CD4-positive, alpha-beta memory T cell (primary cell): ENCODE measurements around the gene RING1. TPM values are rescaled to one million over a fixed set of nuclear protein-coding genes. Genes with fewer than 3 reads are reported as not detected.
A peak's percentile ranks its signal among the peaks of the same experiment; 100 is the strongest.

Experiments
- CTCF ChIA-PET: fragments of 350-600 bp; sonication (Branson Sonifier 250); formaldehyde crosslinking; loops from one replicate; lab custom pipeline; 2021; ENCODE audit warnings: inconsistent platforms; ENCODE audit not compliant: partially characterized antibody; lab: Charles Lee
- POLR2A ChIA-PET: fragments of 350-600 bp; sonication (Branson Sonifier 250); formaldehyde crosslinking; loops from one replicate; lab custom pipeline; 2021; ENCODE audit not compliant: partially characterized antibody; lab: Charles Lee
- DNase-seq, 5 donors: peaks; one replicate each; pipeline versions ENCODE4 v3.0.0 to v3.0.0-alpha.2; 2020 to 2022; ENCODE audit warnings: mixed read lengths in 1 of 5
- H3K27ac ChIP-seq: one replicate; pipeline ENCODE4 v1.7.0; 2013; ENCODE audit warnings: low read depth, low read length
- H3K27me3 ChIP-seq: 2 replicates; pipeline ENCODE4 v1.7.0; 2013; ENCODE audit warnings: mild to moderate bottlenecking, low read length, moderate library complexity; ENCODE audit not compliant: insufficient read depth
- H3K36me3 ChIP-seq: 2 replicates; pipeline ENCODE4 v1.7.0; 2013; ENCODE audit warnings: mild to moderate bottlenecking, low read length, moderate library complexity; ENCODE audit not compliant: insufficient read depth
- H3K4me1 ChIP-seq: 2 replicates; pipeline ENCODE4 v1.7.0; 2013; ENCODE audit warnings: mild to moderate bottlenecking, low read length, moderate library complexity; ENCODE audit not compliant: insufficient read depth
- H3K4me3 ChIP-seq, 2 donors: one replicate each; pipeline ENCODE4 v1.7.0; 2013; ENCODE audit warnings: low read length in 2 of 2, mild to moderate bottlenecking in 1 of 2
- H3K9me3 ChIP-seq, 2 donors: one replicate each; pipeline ENCODE4 v1.7.0; 2013; ENCODE audit warnings: low read length in 2 of 2, control low read depth in 1 of 2; ENCODE audit not compliant: control insufficient read depth in 1 of 2
- H3K27ac Mint-ChIP-seq, 7 donors: one replicate each; pipeline ENCODE4 v1.8.0; 2020 to 2021; ENCODE audit warnings: mixed read lengths in 7 of 7, mild to moderate bottlenecking in 6 of 7, inconsistent platforms in 3 of 7, moderate library complexity in 3 of 7
- H3K27me3 Mint-ChIP-seq, 2 donors: one replicate each; pipeline ENCODE4 v1.8.0; 2020 to 2021; ENCODE audit warnings: mixed read lengths in 2 of 2
- H3K36me3 Mint-ChIP-seq, 2 donors: one replicate each; pipeline ENCODE4 v1.8.0; 2020 to 2021; ENCODE audit warnings: mixed read lengths in 2 of 2, inconsistent platforms in 1 of 2, mild to moderate bottlenecking in 1 of 2
- H3K4me1 Mint-ChIP-seq, 4 donors: one replicate each; pipeline ENCODE4 v1.8.0; 2020 to 2021; ENCODE audit warnings: mixed read lengths in 4 of 4, mild to moderate bottlenecking in 1 of 4
- H3K4me3 Mint-ChIP-seq, 8 donors: one replicate each; pipeline ENCODE4 v1.8.0; 2020 to 2021; ENCODE audit warnings: mixed read lengths in 8 of 8, mild to moderate bottlenecking in 7 of 8, moderate library complexity in 6 of 8, inconsistent platforms in 3 of 8
- H3K9me3 Mint-ChIP-seq, 8 donors: one replicate each; pipeline ENCODE4 v1.8.0; 2020 to 2021; ENCODE audit warnings: mixed read lengths in 8 of 8, mild to moderate bottlenecking in 5 of 8, inconsistent platforms in 3 of 8, moderate library complexity in 1 of 8
- intact Hi-C: fragments of 100-400 bp; cut with micrococcal nuclease; formaldehyde crosslinking; loops from one replicate; pipeline ENCODE4 v1.15.1; 2023
- polyA plus RNA-seq, 2 donors: library from polyadenylated mRNA; unstranded; fragments of 300-500 nt; fragmentation: Illumina TruSeq; gene quantifications; one replicate each; pipeline ENCODE4 v1.2.3, GENCODE V29; 2021
- total RNA-seq, 2 experiments: library from RNA; stranded (reverse); gene quantifications; one replicate each; pipeline ENCODE4 v1.2.3, GENCODE V29; 2021

Gene RING1
- total and polyA plus RNA-seq, 4 experiments from 2014 or later = 3.4 to 38.4 (median 22.3) TPM

- Histone ChIP-seq H3K9me3 (no peaks in the 10 kb centered on the region), H3K27me3 (no peaks in the 10 kb centered on the region), H3K4me3 (peak overlapping the region; percentile 60 to 65), H3K4me1 (peaks cover 26% of the 10 kb centered on the region), H3K27ac (peak overlapping the region; percentile 93), H3K36me3 (no peaks in the 10 kb centered on the region)
- Mint-ChIP-seq H3K9me3 (no peaks in the 10 kb centered on the region), H3K36me3 (peaks cover 15 to 22% of the 10 kb centered on the region in 2 donors), H3K27me3 (peaks cover 0 to 3% of the 10 kb centered on the region in 2 donors), H3K4me1 (peaks cover 19 to 47% (median 30%) of the 10 kb centered on the region in 4 donors), H3K27ac (peak overlapping the region; percentile 90 to 98 (median 97)), H3K4me3 (peak overlapping the region; percentile 84 to 95 (median 88))
- DNase-seq = no peak
- POLR2A ChIA-PET = interaction anchor here (0.6 to 5.6 kb wide), 29 partner anchors 12 to 444 kb away, joined by 3 to 92 read pairs (median 10); partner anchors contain the start of genes B3GALT4, HLA-DPA1, HLA-DPB1 and HSD17B8
- CTCF ChIA-PET = interaction anchor here (0.6 to 7.0 kb wide), 18 partner anchors 9 to 237 kb away, joined by 3 to 105 read pairs (median 7); partner anchors contain the start of genes B3GALT4, HSD17B8, PFDN6 and RPS18
- intact Hi-C loops = loop anchor here (1.0 kb wide), 7 partner anchors 21 to 141 kb away; partner anchors contain the start of genes B3GALT4, HSD17B8, KIFC1 and RXRB
These were observed 41.7 kb downstream of the RING1 start for GRCh38 chr6:33249732-33250630.

- Mint-ChIP-seq H3K27me3 (peaks cover 0 to 3% of the 10 kb centered on the region in 2 donors), H3K36me3 (peaks cover 16 to 23% of the 10 kb centered on the region in 2 donors), H3K9me3 (no peaks in the 10 kb centered on the region), H3K4me1 (peaks cover 19 to 47% (median 30%) of the 10 kb centered on the region in 4 donors), H3K4me3 (peak overlapping the region in 6 of 8 donors; percentile 30 to 95 (median 85)), H3K27ac (peak overlapping the region; percentile 86 to 98 (median 97))
- Histone ChIP-seq H3K4me1 (peaks cover 26% of the 10 kb centered on the region), H3K4me3 (no peak overlapping the region), H3K36me3 (no peaks in the 10 kb centered on the region), H3K9me3 (no peaks in the 10 kb centered on the region), H3K27me3 (no peaks in the 10 kb centered on the region), H3K27ac (peak overlapping the region; percentile 93)
- DNase-seq = no peak
- POLR2A ChIA-PET = interaction anchor here (1.1 to 5.6 kb wide), 11 partner anchors 11 to 175 kb away, joined by 3 to 92 read pairs (median 15); partner anchors contain the start of genes B3GALT4, HLA-DPB1, PFDN6 and RING1
- intact Hi-C loops = no loop called here
- CTCF ChIA-PET = interaction anchor here (0.9 to 7.0 kb wide), 6 partner anchors 10 to 94 kb away, joined by 4 to 105 read pairs (median 16); partner anchors contain the start of genes RPS18 and VPS52
These were observed 42.4 kb downstream of the RING1 start for GRCh38 chr6:33250731-33251130.

- peaks cover 18 to 26% of the 10 kb centered on the region in 2 donors for H3K36me3 Mint-ChIP-seq
- DNase-seq = no peak
- H3K4me1 ChIP-seq = peaks cover 26% of the 10 kb centered on the region
- H3K9me3 Mint-ChIP-seq = no peaks in the 10 kb centered on the region
- POLR2A ChIA-PET = interaction anchor here (1.0 to 5.6 kb wide), 6 partner anchors 19 to 93 kb away, joined by 3 to 92 read pairs (median 48); partner anchors contain the start of genes B3GALT4, RING1, RPS18 and RXRB
- H3K27me3 ChIP-seq = no peaks in the 10 kb centered on the region
- intact Hi-C loops = no loop called here
- no peaks in the 10 kb centered on the region for H3K36me3 ChIP-seq
- peaks cover 0 to 2% of the 10 kb centered on the region in 2 donors for H3K27me3 Mint-ChIP-seq
- peak overlapping the region in 6 of 8 donors; percentile 14 to 67 (median 46) for H3K4me3 Mint-ChIP-seq
- peaks cover 19 to 47% (median 30%) of the 10 kb centered on the region in 4 donors for H3K4me1 Mint-ChIP-seq
- peak overlapping the region in 5 of 7 donors; percentile 21 to 85 (median 72) for H3K27ac Mint-ChIP-seq
- no peak overlapping the region for H3K27ac ChIP-seq
- no peak overlapping the region for H3K4me3 ChIP-seq
- H3K9me3 ChIP-seq = no peaks in the 10 kb centered on the region
- CTCF ChIA-PET = interaction anchor here (2.7 to 7.0 kb wide), 3 partner anchors 19 to 94 kb away, joined by 7 to 105 read pairs (median 35); partner anchors contain the start of genes RPS18 and VPS52
These were observed 43.2 kb downstream of the RING1 start for GRCh38 chr6:33251395-33252012.

- DNase-seq = no peak
- Mint-ChIP-seq H3K9me3 (no peaks in the 10 kb centered on the region), H3K27ac (no peak overlapping the region), H3K4me1 (peaks cover 19 to 47% (median 30%) of the 10 kb centered on the region in 4 donors), H3K36me3 (peaks cover 18 to 27% of the 10 kb centered on the region in 2 donors), H3K4me3 (no peak overlapping the region), H3K27me3 (no peaks in the 10 kb centered on the region)
- intact Hi-C loops = no loop called here
- POLR2A ChIA-PET = no interaction called here
- no peak overlapping the region for H3K27ac ChIP-seq
- H3K4me3 ChIP-seq = no peak overlapping the region
- H3K9me3 ChIP-seq = no peaks in the 10 kb centered on the region
- CTCF ChIA-PET = interaction anchor here (0.7 kb wide), 1 partner anchor 12 kb away, joined by 4 read pairs; no protein-coding TSS in a partner anchor
- no peaks in the 10 kb centered on the region for H3K36me3 ChIP-seq
- H3K4me1 ChIP-seq = peaks cover 26% of the 10 kb centered on the region
- no peaks in the 10 kb centered on the region for H3K27me3 ChIP-seq
These were observed 44.5 kb downstream of the RING1 start for GRCh38 chr6:33252759-33253158.

GRCh38 chr6:33254591-33254990 lies 46.3 kb downstream of the RING1 start:
- no peaks in the 10 kb centered on the region for H3K9me3 Mint-ChIP-seq
- POLR2A ChIA-PET = interaction anchor here (1.1 to 1.7 kb wide), 2 partner anchors 11 to 17 kb away, joined by 4 to 9 read pairs; partner anchors contain the start of genes RPS18 and VPS52
- Histone ChIP-seq H3K36me3 (no peaks in the 10 kb centered on the region), H3K4me3 (no peak overlapping the region), H3K9me3 (no peaks in the 10 kb centered on the region), H3K27me3 (no peaks in the 10 kb centered on the region), H3K4me1 (peaks cover 13% of the 10 kb centered on the region), H3K27ac (no peak overlapping the region)
- no peak overlapping the region for H3K27ac Mint-ChIP-seq
- no peak overlapping the region for H3K4me3 Mint-ChIP-seq
- H3K36me3 Mint-ChIP-seq = peaks cover 18 to 35% of the 10 kb centered on the region in 2 donors
- H3K4me1 Mint-ChIP-seq = peaks cover 13 to 29% (median 17%) of the 10 kb centered on the region in 4 donors
- no peaks in the 10 kb centered on the region for H3K27me3 Mint-ChIP-seq
- no peak for DNase-seq
- CTCF ChIA-PET = interaction anchor here (0.7 to 1.0 kb wide), 2 partner anchors 98 to 152 kb away, joined by 3 to 4 read pairs; no protein-coding TSS in a partner anchor
- intact Hi-C loops = no loop called here

GRCh38 chr6:33259032-33259431 lies 50.7 kb downstream of the RING1 start:
- intact Hi-C loops = no loop called here
- Histone ChIP-seq H3K27ac (no peak overlapping the region), H3K27me3 (no peaks in the 10 kb centered on the region), H3K9me3 (no peaks in the 10 kb centered on the region), H3K36me3 (peaks cover 22% of the 10 kb centered on the region), H3K4me3 (no peak overlapping the region), H3K4me1 (no peaks in the 10 kb centered on the region)
- ChIA-PET POLR2A (interaction anchor here (1.7 kb wide), 1 partner anchor 18 kb away, joined by 3 read pairs; the partner anchor contains the start of gene B3GALT4), CTCF (interaction anchor here (1.3 kb wide), 1 partner anchor 10 kb away, joined by 4 read pairs; no protein-coding TSS in a partner anchor)
- H3K4me3 Mint-ChIP-seq = no peak overlapping the region
- no peaks in the 10 kb centered on the region for H3K27me3 Mint-ChIP-seq
- H3K36me3 Mint-ChIP-seq = peaks cover 24 to 42% of the 10 kb centered on the region in 2 donors
- peak overlapping the region in 1 of 7 donors; percentile 23 for H3K27ac Mint-ChIP-seq
- DNase-seq = no peak
- no peaks in the 10 kb centered on the region for H3K9me3 Mint-ChIP-seq
- peaks cover 0 to 4% (median 0%) of the 10 kb centered on the region in 4 donors for H3K4me1 Mint-ChIP-seq
